Neural progenitor cell (in vitro differentiated cells): ENCODE measurements around the gene INPP5F. TPM values are rescaled to one million over a fixed set of nuclear protein-coding genes. Genes with fewer than 3 reads are reported as not detected.

Experiments
- DNase-seq: peaks from one replicate; pipeline ENCODE4 v3.0.0-alpha.2; 2016; ENCODE audit warnings: low spot score
- H2AFZ ChIP-seq: fragments of 200-600 bp; sonication (generic); replicated peaks from 2 replicates; pipeline ENCODE4 v1.6.1; 2016; ENCODE audit warnings: antibody characterized with exemption
- H3F3A ChIP-seq: fragments of 200-600 bp; sonication (generic); 2 replicates; pipeline ENCODE4 v1.6.1; 2016; ENCODE audit warnings: antibody characterized with exemption, low read depth
- H3K27ac ChIP-seq: fragments of 200-600 bp; sonication (generic); 2 replicates; pipeline ENCODE4 v1.5.1; 2016; ENCODE audit warnings: mild to moderate bottlenecking
- H3K27me3 ChIP-seq: fragments of 200-600 bp; sonication (generic); 2 replicates; pipeline ENCODE4 v1.6.1; 2016; ENCODE audit warnings: mild to moderate bottlenecking, moderate library complexity
- H3K36me3 ChIP-seq: fragments of 200-600 bp; sonication (generic); 2 replicates; pipeline ENCODE4 v1.5.1; 2016
- H3K4me1 ChIP-seq: fragments of 200-600 bp; sonication (generic); 2 replicates; pipeline ENCODE4 v1.6.1; 2016; ENCODE audit warnings: mixed run types
- H3K4me2 ChIP-seq: fragments of 200-600 bp; sonication (generic); 2 replicates; pipeline ENCODE4 v1.6.1; 2016
- H3K4me3 ChIP-seq: fragments of 200-600 bp; sonication (generic); 2 replicates; pipeline ENCODE4 v1.5.1; 2016
- H3K79me2 ChIP-seq: fragments of 200-600 bp; sonication (generic); 2 replicates; pipeline ENCODE4 v1.6.1; 2016; ENCODE audit warnings: low read depth
- H3K9ac ChIP-seq: fragments of 200-600 bp; sonication (generic); 2 replicates; pipeline ENCODE4 v1.6.1; 2016
- H3K9me3 ChIP-seq: fragments of 200-600 bp; sonication (generic); 2 replicates; pipeline ENCODE4 v1.5.1; 2016; ENCODE audit warnings: low read depth
- H4K20me1 ChIP-seq: fragments of 200-600 bp; sonication (generic); 2 replicates; pipeline ENCODE4 v1.6.1; 2016; ENCODE audit warnings: low read depth
- H3K27ac Mint-ChIP-seq: 3 replicates; pipeline ENCODE4 v1.8.0; 2021; ENCODE audit warnings: mixed read lengths
- H3K27me3 Mint-ChIP-seq: 2 replicates; pipeline ENCODE4 v1.8.0; 2022; ENCODE audit warnings: low read depth, mild to moderate bottlenecking, inconsistent platforms, moderate library complexity, mixed read lengths; ENCODE audit not compliant: insufficient read depth
- H3K36me3 Mint-ChIP-seq: 3 replicates; pipeline ENCODE4 v1.8.0; 2021; ENCODE audit warnings: mixed read lengths
- H3K4me1 Mint-ChIP-seq: 3 replicates; pipeline ENCODE4 v1.8.0; 2021; ENCODE audit warnings: mixed read lengths
- H3K4me3 Mint-ChIP-seq: 3 replicates; pipeline ENCODE4 v1.8.0; 2021; ENCODE audit warnings: mild to moderate bottlenecking, moderate library complexity, mixed read lengths
- H3K9me3 Mint-ChIP-seq: 3 replicates; pipeline ENCODE4 v1.8.0; 2020; ENCODE audit warnings: mixed read lengths
- CTCF ChIP-seq: fragments of 200-600 bp; sonication (generic); IDR thresholded peaks from 2 replicates; pipeline ENCODE4 v1.5.1; 2017; ENCODE audit warnings: antibody characterized with exemption, mild to moderate bottlenecking
- EZH2 ChIP-seq: fragments of 200-600 bp; sonication (generic); IDR thresholded peaks from 2 replicates; pipeline ENCODE4 v1.6.1; 2017; ENCODE audit warnings: antibody characterized with exemption, mild to moderate bottlenecking, moderate library complexity
- EZH2phosphoT487 ChIP-seq: fragments of 200-600 bp; sonication (generic); IDR thresholded peaks from 2 replicates; pipeline ENCODE4 v1.6.1; 2017; ENCODE audit warnings: antibody characterized with exemption
- total RNA-seq: library from RNA; depleted of rRNA; stranded (reverse); fragments of >200 nt; gene quantifications from 2 replicates; pipeline ENCODE4 v1.2.3, GENCODE V29; 2015; ENCODE audit warnings: low replicate concordance

INPP5F gene
- total RNA-seq, 1 donor from 2014 or later = 167 TPM

GRCh38 chr10:119677904-119678755, 47.7 kb upstream of the INPP5F start:
- H3K27me3 ChIP-seq = no peaks in the 10 kb centered on the region
- no peaks in the 10 kb centered on the region for H3K79me2 ChIP-seq
- Mint-ChIP-seq H3K9me3 (no peaks in the 10 kb centered on the region), H3K4me1 (peaks cover 7% of the 10 kb centered on the region), H3K4me3 (no peak overlapping the region), H3K27ac (no peak overlapping the region), H3K36me3 (peaks cover 22% of the 10 kb centered on the region), H3K27me3 (peaks cover 4% of the 10 kb centered on the region)
- H4K20me1 ChIP-seq = no peaks in the 10 kb centered on the region
- no peaks in the 10 kb centered on the region for H3F3A ChIP-seq
- no peak overlapping the region for H3K27ac ChIP-seq
- no peak overlapping the region for H2AFZ ChIP-seq
- no peak for DNase-seq
- no peaks in the 10 kb centered on the region for H3K9me3 ChIP-seq
- H3K9ac ChIP-seq = no peak overlapping the region
- no peak overlapping the region for H3K4me3 ChIP-seq
- TF ChIP-seq CTCF (no peak), EZH2 (no peak), EZH2phosphoT487 (no peak)
- no peaks in the 10 kb centered on the region for H3K36me3 ChIP-seq
- H3K4me2 ChIP-seq = no peak overlapping the region
- H3K4me1 ChIP-seq = peaks cover 4% of the 10 kb centered on the region

- H3K27me3 ChIP-seq = no peaks in the 10 kb centered on the region
- Mint-ChIP-seq H3K9me3 (no peaks in the 10 kb centered on the region), H3K27me3 (peaks cover 2% of the 10 kb centered on the region), H3K36me3 (peaks cover 15% of the 10 kb centered on the region), H3K4me3 (no peak overlapping the region), H3K4me1 (peaks cover 3% of the 10 kb centered on the region), H3K27ac (no peak overlapping the region)
- no peaks in the 10 kb centered on the region for H3K36me3 ChIP-seq
- H3F3A ChIP-seq = no peaks in the 10 kb centered on the region
- no peak overlapping the region for H3K4me2 ChIP-seq
- H3K9ac ChIP-seq = no peak overlapping the region
- H4K20me1 ChIP-seq = no peaks in the 10 kb centered on the region
- no peaks in the 10 kb centered on the region for H3K9me3 ChIP-seq
- no peak overlapping the region for H3K4me3 ChIP-seq
- no peaks in the 10 kb centered on the region for H3K4me1 ChIP-seq
- H3K79me2 ChIP-seq = no peaks in the 10 kb centered on the region
- no peak for DNase-seq
- TF ChIP-seq CTCF = no peak
- TF ChIP-seq EZH2 = no peak
- TF ChIP-seq EZH2phosphoT487 = no peak
- H3K27ac ChIP-seq = no peak overlapping the region
- H2AFZ ChIP-seq = no peak overlapping the region
Measured at GRCh38 chr10:119679480-119679829, 46.4 kb upstream of the INPP5F start.

- Histone ChIP-seq H3F3A (no peaks in the 10 kb centered on the region), H3K4me1 (no peaks in the 10 kb centered on the region), H3K27me3 (no peaks in the 10 kb centered on the region), H2AFZ (no peak overlapping the region), H4K20me1 (no peaks in the 10 kb centered on the region), H3K36me3 (no peaks in the 10 kb centered on the region), H3K9ac (no peak overlapping the region), H3K4me2 (no peak overlapping the region), H3K9me3 (no peaks in the 10 kb centered on the region), H3K4me3 (no peak overlapping the region), H3K79me2 (no peaks in the 10 kb centered on the region), H3K27ac (no peak overlapping the region)
- Mint-ChIP-seq H3K9me3 (no peaks in the 10 kb centered on the region), H3K4me3 (no peak overlapping the region), H3K4me1 (peaks cover 3% of the 10 kb centered on the region), H3K36me3 (peaks cover 15% of the 10 kb centered on the region), H3K27ac (no peak overlapping the region), H3K27me3 (peaks cover 2% of the 10 kb centered on the region)
- TF ChIP-seq CTCF (no peak), EZH2 (no peak), EZH2phosphoT487 (no peak)
- no peak for DNase-seq
Measured at GRCh38 chr10:119680050-119680449, 45.8 kb upstream of the INPP5F start.
